HFFc6 (cell line): ENCODE results near the gene TBC1D3L. TPM values are rescaled to one million over a fixed set of nuclear protein-coding genes. Genes with fewer than 3 reads are reported as not detected.
"Not testable (repeated sequence)": the region's sequence is repeated elsewhere in the genome, so short reads cannot be mapped to it uniquely, and the experiment has no call there.

Experiments
- DNase-seq: peaks from one replicate; pipeline ENCODE4 v3.0.0-alpha.2; 2018
- H3K27ac Mint-ChIP-seq: 2 replicates; pipeline ENCODE4 v1.8.0; 2020; ENCODE audit warnings: mild to moderate bottlenecking, mixed read lengths
- H3K27me3 Mint-ChIP-seq: 2 replicates; pipeline ENCODE4 v1.8.0; 2021; ENCODE audit warnings: mild to moderate bottlenecking, moderate library complexity, mixed read lengths; ENCODE audit not compliant: insufficient read depth
- H3K36me3 Mint-ChIP-seq: 2 replicates; pipeline ENCODE4 v1.8.0; 2021; ENCODE audit warnings: low read depth, mixed read lengths
- H3K4me1 Mint-ChIP-seq: 2 replicates; pipeline ENCODE4 v1.8.0; 2020; ENCODE audit warnings: low read depth, mixed read lengths
- H3K4me3 Mint-ChIP-seq: 2 replicates; pipeline ENCODE4 v1.8.0; 2020; ENCODE audit warnings: mild to moderate bottlenecking, moderate library complexity, mixed read lengths
- H3K9me3 Mint-ChIP-seq: 2 replicates; pipeline ENCODE4 v1.8.0; 2020; ENCODE audit warnings: mild to moderate bottlenecking, mixed read lengths
- long read RNA-seq: library from polyadenylated mRNA; unstranded; transcript quantifications from one replicate; pipeline ENCODE4 v2.0.0, GENCODE V29; 2019
- total RNA-seq, 6 experiments: library from RNA; stranded (reverse); fragmentation: NEBNext Ultra II Directional; extraction: Animal tissue kit (Norgen Biotek cat#: 25700); gene quantifications; 2 replicates in 1 of 6; 3 replicates in 5 of 6; pipeline ENCODE4 v1.2.3, GENCODE V29; 2021

The TBC1D3L gene
- 1 to 10 TPM in 4 of 6 experiments, under 1 TPM in 2; 0.19 to 1.5 (median 1.1) TPM for total RNA-seq
- long read RNA-seq = 0 reads

- not testable (repeated sequence) for H3K4me3 Mint-ChIP-seq, H3K9me3 Mint-ChIP-seq, H3K27ac Mint-ChIP-seq, H3K4me1 Mint-ChIP-seq, H3K27me3 Mint-ChIP-seq, DNase-seq, H3K36me3 Mint-ChIP-seq
These were observed at the start of gene TBC1D3L for GRCh38 chr17:37988960-37989359. Gene TBC1D3L, minus strand, starts transcription at chr17:37989060. Its CDS starts 1,540 bp downstream, at chr17:37987520.

GRCh38 chr17:38003676-38004075 is 14.8 kb upstream of the TBC1D3L start, which contains the start of gene TBC1D3D:
Gene TBC1D3D, plus strand, starts transcription at chr17:38003976. Its CDS starts 1,585 bp downstream, at chr17:38005561.
- not testable (repeated sequence) for H3K36me3 Mint-ChIP-seq

More at GRCh38 chr17:38003676-38004075, 14.8 kb upstream of the TBC1D3L start, which contains the start of gene TBC1D3D:
- DNase-seq, H3K27ac Mint-ChIP-seq, H3K27me3 Mint-ChIP-seq, H3K4me1 Mint-ChIP-seq, H3K9me3 Mint-ChIP-seq, H3K4me3 Mint-ChIP-seq: not testable (repeated sequence)

Other genes starting within 250 kb of the TBC1D3L start
- not detected for gene HNF1B, start 244.0 kb downstream of the TBC1D3L start, total RNA-seq
- under 1 TPM in 1 of 6 experiments, not detected in 5; 0.58 TPM for gene TBC1D3K, start 64.6 kb downstream of the TBC1D3L start, total RNA-seq
- under 1 TPM in 3 of 6 experiments, not detected in 3; 0.10 to 0.85 (median 0.24) TPM for gene TBC1D3D, start 14.9 kb upstream of the TBC1D3L start, total RNA-seq
- 1 to 10 TPM in 2 of 6 experiments, under 1 TPM in 4; 0.41 to 1.6 (median 0.80) TPM for gene TBC1D3C, start 79.6 kb upstream of the TBC1D3L start, total RNA-seq
- gene TBC1D3E, start 138.9 kb upstream of the TBC1D3L start, total RNA-seq = not detected
- under 1 TPM in 2 of 6 experiments, not detected in 4; 0.10 to 0.26 TPM for gene TBC1D3, start 203.5 kb upstream of the TBC1D3L start, total RNA-seq